Measurements from ENCODE around the gene EXOC6B. TPM values are rescaled to one million over a fixed set of nuclear protein-coding genes. Genes with fewer than 3 reads are reported as not detected.

EXOC6B gene
- total RNA-seq, 2 experiments from 2014 or later: 16.9 to 17.5 TPM

- Mint-ChIP-seq H3K27me3 (no peaks in the 10 kb centered on the region), H3K4me1 (ENCODE audit: low read depth) (peaks cover 7% of the 10 kb centered on the region), H3K4me3 (no peak overlapping the region), H3K9me3 (no peaks in the 10 kb centered on the region), H3K36me3 (ENCODE audit: low read depth) (no peaks in the 10 kb centered on the region), H3K27ac (no peak overlapping the region)
- H3K27ac ChIP-seq (ENCODE audit: low read depth in 1 of 2, low read length in 2 of 2): no peak overlapping the region
- ATAC-seq (ENCODE audit: poor library complexity) (no peak), DNase-seq (peak in 3 of 14 experiments; percentile 31 to 43 (median 40))
- H3K27me3 ChIP-seq (ENCODE audit: control insufficient read depth in 1 of 2, insufficient read depth in 2 of 2, low read length in 2 of 2): no peaks in the 10 kb centered on the region
- no peak overlapping the region for H3K4me3 ChIP-seq (ENCODE audit: low read length)
- TF ChIP-seq, protein P1, sequence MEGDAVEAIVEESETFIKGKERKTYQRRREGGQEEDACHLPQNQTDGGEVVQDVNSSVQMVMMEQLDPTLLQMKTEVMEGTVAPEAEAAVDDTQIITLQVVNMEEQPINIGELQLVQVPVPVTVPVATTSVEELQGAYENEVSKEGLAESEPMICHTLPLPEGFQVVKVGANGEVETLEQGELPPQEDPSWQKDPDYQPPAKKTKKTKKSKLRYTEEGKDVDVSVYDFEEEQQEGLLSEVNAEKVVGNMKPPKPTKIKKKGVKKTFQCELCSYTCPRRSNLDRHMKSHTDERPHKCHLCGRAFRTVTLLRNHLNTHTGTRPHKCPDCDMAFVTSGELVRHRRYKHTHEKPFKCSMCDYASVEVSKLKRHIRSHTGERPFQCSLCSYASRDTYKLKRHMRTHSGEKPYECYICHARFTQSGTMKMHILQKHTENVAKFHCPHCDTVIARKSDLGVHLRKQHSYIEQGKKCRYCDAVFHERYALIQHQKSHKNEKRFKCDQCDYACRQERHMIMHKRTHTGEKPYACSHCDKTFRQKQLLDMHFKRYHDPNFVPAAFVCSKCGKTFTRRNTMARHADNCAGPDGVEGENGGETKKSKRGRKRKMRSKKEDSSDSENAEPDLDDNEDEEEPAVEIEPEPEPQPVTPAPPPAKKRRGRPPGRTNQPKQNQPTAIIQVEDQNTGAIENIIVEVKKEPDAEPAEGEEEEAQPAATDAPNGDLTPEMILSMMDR (IDR thresholded peaks at IDR 0.05): peak; percentile 70
- ChIA-PET CTCF (interaction anchor here (0.5 to 1.3 kb wide), 4 partner anchors 193 to 1032 kb away, joined by 3 to 11 read pairs (median 3); no protein-coding TSS in a partner anchor), POLR2A (no interaction called here)
- no peaks in the 10 kb centered on the region for H3K4me1 ChIP-seq (ENCODE audit: insufficient read depth, low read length)
- intact Hi-C loops (cut with DNase I, micrococcal nuclease): loop anchor here (1.0 to 2.0 kb wide), 2 partner anchors 656 to 1031 kb away; no protein-coding TSS in a partner anchor
- no peaks in the 10 kb centered on the region for H3K9me3 ChIP-seq (ENCODE audit: control insufficient read depth in 1 of 2, insufficient read depth in 1 of 2, low read length in 2 of 2)
- no peaks in the 10 kb centered on the region for H3K36me3 ChIP-seq (ENCODE audit: insufficient read depth, low read length)
Observed at GRCh38 chr2:72579591-72580180, 246.1 kb downstream of the EXOC6B start.

- Histone ChIP-seq H3K9me3 (ENCODE audit: control insufficient read depth in 1 of 2, insufficient read depth in 1 of 2, low read length in 2 of 2) (no peaks in the 10 kb centered on the region), H3K4me1 (ENCODE audit: insufficient read depth, low read length) (no peaks in the 10 kb centered on the region), H3K4me3 (ENCODE audit: low read length) (no peak overlapping the region), H3K36me3 (ENCODE audit: insufficient read depth, low read length) (no peaks in the 10 kb centered on the region), H3K27ac (ENCODE audit: low read depth in 1 of 2, low read length in 2 of 2) (no peak overlapping the region), H3K27me3 (ENCODE audit: control insufficient read depth in 1 of 2, insufficient read depth in 2 of 2, low read length in 2 of 2) (no peaks in the 10 kb centered on the region)
- intact Hi-C loops (cut with DNase I, micrococcal nuclease): no loop called here
- DNase-seq: no peak
- H3K27ac Mint-ChIP-seq: no peak overlapping the region
- peaks cover 4% of the 10 kb centered on the region for H3K36me3 Mint-ChIP-seq (ENCODE audit: low read depth)
- POLR2A ChIA-PET: no interaction called here
- no peaks in the 10 kb centered on the region for H3K9me3 Mint-ChIP-seq
- H3K27me3 Mint-ChIP-seq: no peaks in the 10 kb centered on the region
- CTCF ChIA-PET: no interaction called here
- TF ChIP-seq, protein P1 (IDR thresholded peaks at IDR 0.05): no peak
- ATAC-seq (ENCODE audit: poor library complexity): no peak
- no peaks in the 10 kb centered on the region for H3K4me1 Mint-ChIP-seq (ENCODE audit: low read depth)
- H3K4me3 Mint-ChIP-seq: no peak overlapping the region
Observed at GRCh38 chr2:72576861-72577260, 249.0 kb downstream of the EXOC6B start.

GRCh38 chr2:72576459-72576858 is 249.4 kb downstream of the EXOC6B start:
- POLR2A ChIA-PET: no interaction called here
- CTCF ChIA-PET: no interaction called here
- no peak for DNase-seq
- ATAC-seq (ENCODE audit: poor library complexity): no peak
- H3K4me1 Mint-ChIP-seq (ENCODE audit: low read depth): no peaks in the 10 kb centered on the region
- H3K4me3 Mint-ChIP-seq: no peak overlapping the region
- TF ChIP-seq, protein P1 (IDR thresholded peaks at IDR 0.05): no peak
- Histone ChIP-seq H3K27ac (ENCODE audit: low read depth in 1 of 2, low read length in 2 of 2) (no peak overlapping the region), H3K9me3 (ENCODE audit: control insufficient read depth in 1 of 2, insufficient read depth in 1 of 2, low read length in 2 of 2) (no peaks in the 10 kb centered on the region), H3K36me3 (ENCODE audit: insufficient read depth, low read length) (no peaks in the 10 kb centered on the region), H3K4me3 (ENCODE audit: low read length) (no peak overlapping the region), H3K27me3 (ENCODE audit: control insufficient read depth in 1 of 2, insufficient read depth in 2 of 2, low read length in 2 of 2) (no peaks in the 10 kb centered on the region), H3K4me1 (ENCODE audit: insufficient read depth, low read length) (no peaks in the 10 kb centered on the region)
- intact Hi-C loops (cut with DNase I, micrococcal nuclease): no loop called here
- H3K36me3 Mint-ChIP-seq (ENCODE audit: low read depth): peaks cover 4% of the 10 kb centered on the region
- no peaks in the 10 kb centered on the region for H3K9me3 Mint-ChIP-seq
- H3K27me3 Mint-ChIP-seq: no peaks in the 10 kb centered on the region
- H3K27ac Mint-ChIP-seq: no peak overlapping the region
